Adrenal gland (tissue), 12 donors: Measurements from ENCODE around the gene CHST11. TPM values are rescaled to one million over a fixed set of nuclear protein-coding genes. Genes with fewer than 3 reads are reported as not detected.

Source experiments
- DNase-seq, 7 donors: peaks; one replicate each; pipeline ENCODE4 v3.0.0-alpha.2; 2019 to 2020
- H3K27ac ChIP-seq, 5 donors: fragments of 200-600 bp; sonication (generic) in 4 of 5; 1 replicate in 3 of 5; 2 replicates in 2 of 5; pipeline versions ENCODE4 v1.5.1 to v1.8.0; 2016 to 2020; ENCODE audit warnings: mild to moderate bottlenecking in 1 of 5
- H3K27me3 ChIP-seq: fragments of 200-600 bp; 2 replicates; pipeline ENCODE4 v1.8.0; 2021
- H3K36me3 ChIP-seq, 2 donors: fragments of 200-600 bp; replicated peaks in 1 of 2; 1 replicate in 1 of 2; 2 replicates in 1 of 2; pipeline versions ENCODE4 v1.5.1 to v1.8.0; 2018 to 2022
- H3K4me1 ChIP-seq, 2 donors: fragments of 200-600 bp; replicated peaks in 1 of 2; 1 replicate in 1 of 2; 2 replicates in 1 of 2; pipeline versions ENCODE4 v1.5.1 to v1.8.0; 2018 to 2021
- H3K4me3 ChIP-seq, 4 donors: fragments of 200-600 bp; sonication (generic) in 3 of 4; one replicate each; pipeline ENCODE4 v1.5.1; 2016 to 2018
- H3K9me3 ChIP-seq, 3 donors: fragments of 200-600 bp; sonication (generic) in 1 of 3; replicated peaks in 1 of 3; 1 replicate in 2 of 3; 2 replicates in 1 of 3; pipeline versions ENCODE4 v1.5.1 to v1.8.0; 2016 to 2021
- POLR2A ChIP-seq, 2 donors: fragments of 450-650 bp; IDR thresholded peaks; one replicate each; pipeline ENCODE4 v1.6.1; 2017; ENCODE audit warnings: antibody characterized with exemption in 2 of 2, mild to moderate bottlenecking in 2 of 2, moderate library complexity in 1 of 2
- WGBS, 4 donors: extraction: QIAGEN DNeasy Blood & Tissue Kit in 2 of 4; methylation state at CpG; one replicate each; pipeline versions ENCODE4 v1.1.5 to v1.1.7; 2013 to 2017; 5-methylcytosine and 5-hydroxymethylcytosine counted together
- intact Hi-C, 2 donors: fragments of 100-400 bp; cut with DNase I; formaldehyde crosslinking; loops; one replicate each; pipeline versions ENCODE4 v1.14.1 to v1.15.0; 2022 to 2023
- polyA plus RNA-seq, 3 donors: library from polyadenylated mRNA; stranded (reverse); fragments of 200-250 nt in 2 of 3; fragments of 350-450 nt in 1 of 3; fragmentation: Illumina TruSeq in 1 of 3; extraction: RNeasy Lipid Tissue Mini Kit (QIAGEN cat#74804) in 1 of 3; gene quantifications; one replicate each; pipeline ENCODE4 v1.2.3, GENCODE V29; 2013 to 2014
- total RNA-seq, 9 donors: library from RNA; depleted of rRNA in 4 of 9; stranded (reverse); fragments of >200 nt in 4 of 9; fragments of 120-200 nt in 1 of 9; fragmentation: NEBNext Ultra II Directional in 1 of 9; extraction: Animal tissue kit (Norgen Biotek cat#: 25700) in 1 of 9; gene quantifications; one replicate each; pipeline versions ENCODE4 v1.1.0 to v1.2.4, GENCODE V29; 2013 to 2023
- TF ChIP-seq, protein P1 (sequence below), 6 experiments: fragments of 450-650 bp in 4 of 6; fragments of 200-600 bp in 2 of 6; sonication (generic) in 1 of 6; IDR thresholded peaks; 1 replicate in 5 of 6; 2 replicates in 1 of 6; pipeline versions ENCODE4 v1.5.1 to v1.8.0; 2016 to 2021; ENCODE audit warnings: antibody characterized with exemption in 6 of 6, mild to moderate bottlenecking in 2 of 6, moderate library complexity in 1 of 6
- donor health status: healthy with polysubstance abuse.
- donor health status: Bipolar disorder and iron deficiency.
- donor health status: DM: yes; HTN: yes; CAD: no.
- donor health status: DM: no; HTN: no; CAD: no.
- donor health status: DM: no; HTN: no; CAD: no.
- donor health status: DM: yes; HTN: yes; CAD: no.

CHST11 gene
- total and polyA plus RNA-seq, 12 donors: 6.2 to 95.1 (median 29.8) TPM

DNA sequence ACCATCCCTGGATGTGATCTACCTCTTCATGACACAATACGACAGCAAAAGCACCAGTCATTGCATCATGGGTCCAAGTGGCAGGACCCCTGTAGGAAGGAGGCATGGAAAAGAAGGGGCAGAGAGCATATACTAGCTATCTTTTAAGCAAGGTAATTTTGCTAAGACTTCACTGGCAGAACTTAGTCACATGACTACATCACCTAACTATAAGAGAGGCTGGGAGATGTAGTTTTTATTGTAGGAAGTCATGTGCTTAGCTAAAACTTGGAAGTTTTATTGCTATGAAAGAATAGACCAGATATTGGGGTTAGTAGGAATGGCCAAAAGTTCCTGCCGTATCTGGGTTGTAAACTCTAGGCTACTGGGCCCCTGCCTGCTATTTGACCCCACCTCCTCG, 18.6 kb upstream of the CHST11 start:
- Histone ChIP-seq H3K27me3 (no peaks in the 10 kb centered on the region), H3K27ac (no peak overlapping the region), H3K4me3 (no peak overlapping the region), H3K4me1 (no peaks in the 10 kb centered on the region), H3K9me3 (no peaks in the 10 kb centered on the region), H3K36me3 (no peaks in the 10 kb centered on the region)
- intact Hi-C loops: no loop called here
- WGBS, 4 donors: 85 to 96% (median 91%) methylated on average over 3 of the region's 3 CpGs
- no peak for DNase-seq
- TF ChIP-seq, protein P1, sequence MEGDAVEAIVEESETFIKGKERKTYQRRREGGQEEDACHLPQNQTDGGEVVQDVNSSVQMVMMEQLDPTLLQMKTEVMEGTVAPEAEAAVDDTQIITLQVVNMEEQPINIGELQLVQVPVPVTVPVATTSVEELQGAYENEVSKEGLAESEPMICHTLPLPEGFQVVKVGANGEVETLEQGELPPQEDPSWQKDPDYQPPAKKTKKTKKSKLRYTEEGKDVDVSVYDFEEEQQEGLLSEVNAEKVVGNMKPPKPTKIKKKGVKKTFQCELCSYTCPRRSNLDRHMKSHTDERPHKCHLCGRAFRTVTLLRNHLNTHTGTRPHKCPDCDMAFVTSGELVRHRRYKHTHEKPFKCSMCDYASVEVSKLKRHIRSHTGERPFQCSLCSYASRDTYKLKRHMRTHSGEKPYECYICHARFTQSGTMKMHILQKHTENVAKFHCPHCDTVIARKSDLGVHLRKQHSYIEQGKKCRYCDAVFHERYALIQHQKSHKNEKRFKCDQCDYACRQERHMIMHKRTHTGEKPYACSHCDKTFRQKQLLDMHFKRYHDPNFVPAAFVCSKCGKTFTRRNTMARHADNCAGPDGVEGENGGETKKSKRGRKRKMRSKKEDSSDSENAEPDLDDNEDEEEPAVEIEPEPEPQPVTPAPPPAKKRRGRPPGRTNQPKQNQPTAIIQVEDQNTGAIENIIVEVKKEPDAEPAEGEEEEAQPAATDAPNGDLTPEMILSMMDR (IDR thresholded peaks at IDR 0.05): no peak
- TF ChIP-seq POLR2A (IDR thresholded peaks at IDR 0.05): no peak

DNA sequence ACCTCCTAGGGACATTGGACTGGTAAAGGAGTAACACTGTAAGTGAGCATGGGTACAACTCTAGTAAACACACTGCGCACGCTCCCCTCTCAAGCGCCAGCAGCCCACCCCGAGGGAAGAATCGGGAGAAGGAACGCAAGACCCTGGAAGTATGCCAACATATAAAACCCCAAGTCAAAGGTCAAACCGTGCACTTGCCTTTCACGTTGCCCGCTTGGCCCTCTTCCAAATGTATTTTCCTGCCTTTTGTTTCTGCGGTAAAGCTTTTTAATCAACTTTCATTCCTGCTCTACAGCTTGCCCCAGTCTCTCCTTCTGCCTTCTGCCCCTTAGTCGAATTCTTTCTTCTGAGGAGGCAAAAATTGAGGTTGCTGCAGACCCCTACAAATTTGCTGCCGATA, 17.6 kb upstream of the CHST11 start:
- no peak for DNase-seq
- WGBS, 4 donors: 83 to 89% (median 86%) methylated on average over 12 of the region's 12 CpGs
- Histone ChIP-seq H3K4me3 (no peak overlapping the region), H3K36me3 (no peaks in the 10 kb centered on the region), H3K4me1 (no peaks in the 10 kb centered on the region), H3K27ac (no peak overlapping the region), H3K9me3 (no peaks in the 10 kb centered on the region), H3K27me3 (no peaks in the 10 kb centered on the region)
- TF ChIP-seq, protein P1 (IDR thresholded peaks at IDR 0.05): no peak
- TF ChIP-seq POLR2A (IDR thresholded peaks at IDR 0.05): no peak
- intact Hi-C loops: no loop called here

DNA sequence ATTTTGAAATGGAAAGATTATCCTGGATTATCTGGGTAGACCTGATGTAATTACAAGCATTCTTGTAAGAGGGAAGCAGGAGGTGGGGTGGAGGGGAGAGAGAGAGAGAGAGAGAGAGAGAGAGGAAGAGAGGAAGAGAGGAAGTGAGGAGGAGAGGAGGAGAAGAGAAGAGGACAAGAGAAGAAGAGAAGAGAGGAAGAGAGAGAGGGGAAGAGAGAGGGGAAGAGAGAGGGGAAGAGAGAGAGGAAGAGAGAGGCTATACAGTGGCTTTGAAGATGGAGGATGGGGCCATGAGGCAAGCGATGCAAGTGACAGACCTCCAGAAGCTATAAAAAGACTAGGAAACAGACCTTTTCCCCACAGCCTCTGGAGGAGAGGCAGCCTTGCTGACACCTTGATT, 13.7 kb upstream of the CHST11 start:
- Histone ChIP-seq H3K4me3 (no peak overlapping the region), H3K9me3 (no peaks in the 10 kb centered on the region), H3K27ac (no peak overlapping the region), H3K4me1 (no peaks in the 10 kb centered on the region), H3K27me3 (no peaks in the 10 kb centered on the region), H3K36me3 (no peaks in the 10 kb centered on the region)
- 65 to 87% (median 84%) methylated on average over 1 of the region's 1 CpG for WGBS, 4 donors
- intact Hi-C loops: no loop called here
- no peak for DNase-seq
- TF ChIP-seq, protein P1 (IDR thresholded peaks at IDR 0.05): no peak
- TF ChIP-seq POLR2A (IDR thresholded peaks at IDR 0.05): no peak

DNA sequence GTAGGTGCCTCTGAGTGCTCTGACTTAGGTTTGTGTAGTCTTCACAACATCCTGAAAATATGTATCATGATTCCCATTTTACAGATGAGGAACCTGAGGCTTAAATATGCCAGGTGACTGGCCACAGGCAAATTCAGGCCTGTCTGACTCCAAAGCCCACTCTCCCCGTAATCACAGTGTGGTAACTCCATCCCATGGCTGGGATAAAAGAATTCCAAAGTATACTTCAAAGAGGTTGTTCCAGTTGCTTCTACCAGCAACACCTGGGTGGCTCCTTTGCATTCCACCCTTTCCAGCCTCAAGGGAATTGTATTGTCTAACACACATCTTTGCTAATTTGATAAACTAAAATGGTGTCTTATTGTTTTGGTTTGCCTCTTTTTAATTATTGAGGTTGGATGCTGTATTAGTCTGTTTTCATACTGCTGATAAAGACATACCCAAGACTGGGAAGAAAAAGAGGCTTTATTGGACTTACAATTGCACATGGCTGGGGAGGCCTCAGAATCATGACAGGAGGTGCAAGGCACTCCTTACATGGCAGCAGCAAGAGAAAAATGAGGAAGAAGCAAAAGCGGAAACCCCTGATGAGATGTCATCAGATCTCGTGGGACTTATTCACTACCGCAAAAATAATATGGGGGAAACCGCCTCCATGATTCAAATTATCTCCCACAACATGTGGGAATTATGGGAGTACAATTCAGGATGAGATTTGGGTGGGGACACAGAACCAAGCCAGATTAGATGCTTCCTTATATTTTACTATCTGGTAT, 9.9 kb upstream of the CHST11 start:
- no peak for TF ChIP-seq POLR2A (IDR thresholded peaks at IDR 0.05)
- TF ChIP-seq, protein P1 (IDR thresholded peaks at IDR 0.05): no peak
- H3K36me3 ChIP-seq: no peaks in the 10 kb centered on the region
- no peak for DNase-seq
- no peak overlapping the region for H3K27ac ChIP-seq
- no peaks in the 10 kb centered on the region for H3K9me3 ChIP-seq
- H3K27me3 ChIP-seq: no peaks in the 10 kb centered on the region
- H3K4me1 ChIP-seq: no peaks in the 10 kb centered on the region
- intact Hi-C loops: no loop called here
- H3K4me3 ChIP-seq: no peak overlapping the region
- WGBS, 4 donors: 94 to 96% (median 95%) methylated on average over 5 of the region's 5 CpGs
